OCI-LY7 (cell line): ENCODE measurements around the gene MRPL20.

Source experiments
- CTCF ChIP-seq: fragments of 200-600 bp; sonication (generic); conservative IDR thresholded peaks from 2 replicates; pipeline ENCODE4 v1.5.1; 2014; ENCODE audit warnings: mild to moderate bottlenecking, antibody characterized with exemption, low read length, moderate library complexity, mixed read lengths
- EZH2phosphoT487 ChIP-seq: fragments of 200-600 bp; sonication (generic); IDR thresholded peaks from 2 replicates; pipeline ENCODE4 v1.6.1; 2018; ENCODE audit warnings: low read depth, borderline replicate concordance, mild to moderate bottlenecking, mixed run types, antibody characterized with exemption, low read length, moderate library complexity, mixed read lengths

GRCh38 chr1:1402072-1402900 is 4.8 kb downstream of the MRPL20 start:
- TF ChIP-seq CTCF (peak; percentile 78), EZH2phosphoT487 (no peak)
